Left hindlimb (tissue), 1 donor: ENCODE measurements around the gene F2RL2.

Experiments
- DNase-seq: peaks from one replicate; pipeline ENCODE4 v3.0.0-alpha.2; 2018

The F2RL2 gene

DNA sequence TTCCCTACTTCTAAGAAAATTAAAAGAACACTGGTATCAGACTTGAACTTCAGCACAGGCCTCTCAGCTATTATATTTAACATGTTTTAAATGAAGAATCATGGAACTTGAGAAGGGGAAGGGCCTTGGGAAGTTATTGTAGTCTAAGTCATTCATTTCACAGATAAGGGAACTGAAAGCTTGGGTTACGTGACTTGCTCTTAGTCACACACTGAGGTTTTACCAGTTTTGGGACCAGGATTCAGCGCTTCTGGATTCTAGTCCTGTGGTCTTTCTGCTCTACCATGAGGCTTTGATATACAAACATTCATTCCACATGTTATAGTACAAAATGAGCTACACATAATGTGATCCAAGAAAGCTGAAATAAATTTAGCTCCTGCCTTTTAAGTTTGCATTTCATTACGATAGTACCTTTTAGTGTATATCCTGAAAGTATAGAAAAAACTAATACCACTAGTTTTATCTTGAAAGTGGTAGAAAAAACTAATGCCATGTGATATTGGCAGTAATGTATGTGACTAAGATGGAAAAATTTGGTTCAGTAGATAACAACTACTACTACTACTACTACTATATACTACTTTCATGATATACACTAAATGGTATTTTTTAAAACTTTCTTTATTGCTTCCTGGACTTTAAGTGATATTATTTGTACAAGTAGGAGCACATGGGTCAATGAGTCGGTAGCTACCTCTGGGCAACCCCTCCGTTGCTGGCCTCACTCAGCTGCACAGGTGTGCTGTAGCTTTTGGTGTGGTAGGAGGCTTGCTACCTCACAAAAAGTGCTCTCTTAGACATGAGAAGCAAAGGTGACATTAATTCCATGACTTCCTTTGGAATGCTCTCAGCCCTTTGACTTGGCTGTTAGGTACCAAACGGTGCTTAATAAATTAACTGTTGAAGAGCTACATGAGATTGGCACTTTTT, 40.7 kb downstream of the F2RL2 start:
- no peak for DNase-seq

DNA sequence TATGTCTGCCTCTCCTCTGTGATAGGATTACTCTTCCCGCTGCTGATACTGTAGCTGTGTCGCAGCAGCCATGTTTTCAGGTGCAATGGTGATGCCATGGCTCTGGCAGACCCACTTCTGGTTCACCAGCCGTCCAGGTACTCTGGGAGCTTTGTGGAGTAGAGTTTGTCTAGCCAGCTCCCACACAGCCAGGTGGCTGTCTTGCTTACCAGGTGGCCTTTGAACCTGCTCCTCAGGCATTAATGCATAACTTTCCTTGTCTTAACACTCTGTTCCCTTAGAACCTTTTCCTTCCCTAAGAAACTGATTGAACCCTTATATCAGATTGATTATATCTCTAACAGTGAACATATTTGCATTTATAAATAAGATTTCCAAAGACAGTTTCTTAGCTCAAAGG, 42.2 kb downstream of the F2RL2 start:
- DNase-seq = no peak

DNA sequence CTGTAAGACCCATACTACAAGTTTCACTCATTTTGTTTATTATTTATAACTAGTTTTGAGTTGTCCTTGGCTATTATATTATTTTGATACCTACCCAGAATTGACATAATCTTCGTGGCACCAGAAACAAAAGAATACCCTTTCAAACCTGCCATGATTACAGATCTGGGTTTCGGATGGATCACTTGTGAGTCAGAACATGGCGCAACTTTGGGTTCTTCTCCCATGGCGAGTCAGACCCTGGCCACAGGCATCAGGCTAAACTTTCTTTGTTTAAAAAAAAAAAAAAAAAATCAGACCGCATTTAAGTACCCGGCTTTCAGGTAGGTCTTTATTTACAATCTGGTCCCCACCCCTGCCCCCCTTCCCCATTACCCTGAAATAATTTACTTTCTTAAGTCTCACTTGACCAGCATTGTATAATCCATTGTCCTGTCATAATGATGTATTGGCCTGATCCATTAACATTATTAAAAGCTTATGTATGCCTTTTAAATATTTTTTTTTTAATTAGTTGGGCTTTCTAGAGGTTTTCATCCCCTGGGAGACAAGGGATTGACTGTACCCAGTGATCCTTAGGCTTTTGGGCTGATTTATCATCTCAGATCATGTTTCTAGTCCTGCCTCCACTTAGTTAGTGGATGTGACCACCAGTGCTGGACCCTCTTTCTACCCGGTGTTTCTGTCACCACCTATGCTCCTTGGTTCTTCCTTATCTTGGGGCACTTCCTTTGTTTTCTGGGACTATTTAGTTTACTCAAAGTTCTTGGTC, 43.9 kb downstream of the F2RL2 start:
- no peak for DNase-seq

DNA sequence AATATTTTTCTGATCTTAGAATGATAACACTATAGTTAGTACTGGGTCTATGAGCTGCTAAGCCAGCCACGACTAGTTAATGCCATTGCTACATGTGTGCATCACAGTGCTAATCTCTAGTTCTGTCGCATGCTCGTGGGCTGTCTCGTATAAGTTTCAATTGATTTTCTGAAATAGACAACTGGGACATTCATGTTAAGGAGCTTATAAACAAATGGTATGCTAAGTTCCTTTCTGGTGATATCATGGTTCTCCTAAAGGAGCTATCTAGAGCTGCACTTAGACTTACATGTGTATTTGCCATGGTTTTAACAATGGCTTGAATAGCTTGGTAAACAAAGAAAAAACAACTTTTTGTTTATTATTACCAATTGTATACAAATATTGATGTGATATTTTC, 46.2 kb downstream of the F2RL2 start:
- no peak for DNase-seq

DNA sequence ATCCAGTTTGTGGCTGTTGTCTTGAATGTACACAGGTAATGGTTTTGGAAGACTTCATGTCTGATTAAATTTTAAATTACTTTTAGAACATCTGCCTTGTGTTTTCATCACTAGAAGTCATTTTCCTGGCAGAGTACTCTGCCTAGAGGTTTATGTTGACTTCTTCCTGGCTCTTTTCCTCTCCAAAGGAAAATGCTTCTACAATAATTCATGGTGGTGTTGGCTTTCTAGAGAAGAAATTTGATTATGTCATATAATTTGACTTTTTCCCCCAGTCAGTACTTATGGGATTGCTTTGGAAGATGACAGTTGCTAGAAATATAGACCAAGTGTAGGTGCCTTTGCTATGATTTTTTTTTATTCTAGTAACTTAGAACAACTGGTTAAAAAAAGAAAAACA, 46.8 kb downstream of the F2RL2 start:
- DNase-seq = no peak

DNA sequence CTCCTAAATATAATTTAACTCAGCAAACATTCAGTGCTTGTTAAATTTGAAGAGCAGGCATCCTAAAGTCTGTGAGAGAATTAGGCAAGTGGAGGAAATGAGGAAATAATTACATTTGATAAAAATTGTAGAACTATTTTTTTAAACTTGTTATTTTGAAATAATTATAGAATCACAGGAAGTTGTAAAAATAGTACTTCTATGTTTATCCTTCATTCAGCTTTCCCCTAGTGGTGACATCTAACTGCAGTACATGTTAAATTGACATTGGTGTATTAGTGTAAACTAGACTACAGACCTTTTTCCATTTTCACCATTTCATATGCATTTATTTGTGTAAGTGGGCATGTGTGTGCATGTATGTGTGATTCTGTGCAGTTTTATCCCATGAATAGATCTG, 51.6 kb downstream of the F2RL2 start:
- DNase-seq = no peak

DNA sequence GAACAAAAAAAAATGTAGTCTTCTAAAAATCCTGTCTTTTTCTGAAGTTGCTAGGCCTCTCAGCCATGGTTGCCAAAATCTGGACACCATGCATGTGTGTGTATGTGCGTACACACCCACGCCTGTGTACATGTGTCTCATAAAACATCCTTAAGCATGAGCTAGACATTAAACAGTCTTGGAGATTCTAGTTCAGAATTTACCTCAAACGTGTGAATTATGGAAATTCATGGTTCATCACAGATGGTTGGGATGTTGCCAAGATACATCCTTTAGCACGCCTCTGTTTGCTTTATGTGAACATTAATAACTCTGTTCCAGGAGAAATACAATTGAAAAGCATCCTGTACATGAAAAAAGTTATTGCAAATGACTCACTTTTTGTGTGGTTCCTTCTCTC, 53.0 kb downstream of the F2RL2 start:
- no peak for DNase-seq
